Colon (tissue), 2 donors: ENCODE results near the gene PCDHB14.
"Not testable (repeated sequence)": the region's sequence is repeated elsewhere in the genome, so short reads cannot be mapped to it uniquely, and the experiment has no call there.

ENCODE experiments used
- FAIRE-seq: peaks from 2 replicates; lab custom pipeline; 2012; peaks lifted over from hg19 to GRCh38; lab: Jason Lieb, UNC
- donor health status: control.
- donor health status: control.

Gene PCDHB14

GRCh38 chr5:141210281-141210680 lies 12.9 kb upstream of the PCDHB14 start:
- not testable (repeated sequence) for FAIRE-seq

DNA sequence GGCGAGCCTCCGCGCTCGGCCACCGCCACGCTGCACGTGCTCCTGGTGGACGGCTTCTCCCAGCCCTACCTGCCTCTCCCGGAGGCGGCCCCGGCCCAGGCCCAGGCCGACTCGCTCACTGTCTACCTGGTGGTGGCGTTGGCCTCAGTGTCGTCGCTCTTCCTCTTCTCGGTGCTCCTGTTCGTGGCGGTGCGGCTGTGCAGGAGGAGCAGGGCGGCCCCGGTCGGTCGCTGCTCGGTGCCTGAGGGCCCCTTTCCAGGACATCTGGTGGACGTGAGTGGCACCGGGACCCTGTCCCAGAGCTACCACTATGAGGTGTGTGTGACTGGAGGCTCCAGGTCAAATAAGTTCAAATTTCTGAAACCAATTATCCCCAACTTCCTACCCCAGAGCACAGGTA lies 12.3 kb upstream of the PCDHB14 start:
- not testable (repeated sequence) for FAIRE-seq

DNA sequence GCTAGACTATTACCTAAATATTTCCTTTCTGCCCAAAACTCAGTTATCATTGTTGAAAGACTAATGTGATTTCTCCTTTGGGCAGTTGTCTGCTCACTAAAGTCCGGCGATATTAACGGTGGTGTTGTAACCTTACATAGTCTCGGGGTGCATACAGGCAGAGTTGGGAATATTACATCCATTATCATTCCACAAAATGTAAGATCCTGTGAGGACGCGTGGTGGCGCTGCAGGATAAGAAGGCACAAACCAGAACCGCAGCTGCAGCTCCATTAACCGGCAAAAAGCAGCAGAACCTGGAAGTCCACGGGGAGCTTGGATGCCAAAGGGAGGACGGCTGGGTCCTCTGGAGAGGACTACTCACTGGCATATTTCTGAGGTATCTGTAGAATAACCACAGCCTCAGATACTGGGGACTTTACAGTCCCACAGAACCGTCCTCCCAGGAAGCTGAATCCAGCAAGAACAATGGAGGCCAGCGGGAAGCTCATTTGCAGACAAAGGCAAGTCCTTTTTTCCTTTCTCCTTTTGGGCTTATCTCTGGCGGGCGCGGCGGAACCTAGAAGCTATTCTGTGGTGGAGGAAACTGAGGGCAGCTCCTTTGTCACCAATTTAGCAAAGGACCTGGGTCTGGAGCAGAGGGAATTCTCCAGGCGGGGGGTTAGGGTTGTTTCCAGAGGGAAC lies 9.3 kb upstream of the PCDHB14 start, which contains the start of gene PCDHB13:
Gene PCDHB13, plus strand, starts transcription at position 264 of the 684 bp plus-strand sequence. Its CDS starts 205 bp downstream, at position 469.
- not testable (repeated sequence) for FAIRE-seq

- not testable (repeated sequence) for FAIRE-seq
These were observed 8.6 kb upstream of the PCDHB14 start for GRCh38 chr5:141214583-141214982.

- not testable (repeated sequence) for FAIRE-seq
These were observed 7.6 kb upstream of the PCDHB14 start for GRCh38 chr5:141215504-141215903.

DNA sequence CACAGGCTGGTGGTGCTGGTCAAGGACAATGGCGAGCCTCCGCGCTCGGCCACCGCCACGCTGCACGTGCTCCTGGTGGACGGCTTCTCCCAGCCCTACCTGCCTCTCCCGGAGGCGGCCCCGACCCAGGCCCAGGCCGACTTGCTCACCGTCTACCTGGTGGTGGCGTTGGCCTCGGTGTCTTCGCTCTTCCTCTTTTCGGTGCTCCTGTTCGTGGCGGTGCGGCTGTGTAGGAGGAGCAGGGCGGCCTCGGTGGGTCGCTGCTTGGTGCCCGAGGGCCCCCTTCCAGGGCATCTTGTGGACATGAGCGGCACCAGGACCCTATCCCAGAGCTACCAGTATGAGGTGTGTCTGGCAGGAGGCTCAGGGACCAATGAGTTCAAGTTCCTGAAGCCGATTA lies 7.1 kb upstream of the PCDHB14 start:
- not testable (repeated sequence) for FAIRE-seq

DNA sequence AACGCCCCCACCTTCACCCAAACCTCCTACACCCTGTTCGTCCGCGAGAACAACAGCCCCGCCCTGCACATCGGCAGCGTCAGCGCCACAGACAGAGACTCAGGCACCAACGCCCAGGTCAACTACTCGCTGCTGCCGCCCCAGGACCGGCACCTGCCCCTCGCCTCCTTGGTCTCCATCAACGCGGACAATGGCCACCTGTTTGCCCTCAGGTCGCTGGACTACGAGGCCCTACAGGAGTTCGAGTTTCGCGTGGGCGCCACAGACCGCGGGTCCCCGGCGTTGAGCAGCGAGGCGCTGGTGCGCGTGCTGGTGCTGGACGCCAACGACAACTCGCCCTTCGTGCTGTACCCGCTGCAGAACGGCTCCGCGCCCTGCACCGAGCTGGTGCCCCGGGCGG lies 1.7 kb downstream of the PCDHB14 start:
- FAIRE-seq, result not testable (repeated sequence)

- not testable (repeated sequence) for FAIRE-seq
These were observed 2.3 kb downstream of the PCDHB14 start for GRCh38 chr5:141225421-141225820.

GRCh38 chr5:141234109-141234667 lies 11.0 kb downstream of the PCDHB14 start:
- FAIRE-seq, result no peak

DNA sequence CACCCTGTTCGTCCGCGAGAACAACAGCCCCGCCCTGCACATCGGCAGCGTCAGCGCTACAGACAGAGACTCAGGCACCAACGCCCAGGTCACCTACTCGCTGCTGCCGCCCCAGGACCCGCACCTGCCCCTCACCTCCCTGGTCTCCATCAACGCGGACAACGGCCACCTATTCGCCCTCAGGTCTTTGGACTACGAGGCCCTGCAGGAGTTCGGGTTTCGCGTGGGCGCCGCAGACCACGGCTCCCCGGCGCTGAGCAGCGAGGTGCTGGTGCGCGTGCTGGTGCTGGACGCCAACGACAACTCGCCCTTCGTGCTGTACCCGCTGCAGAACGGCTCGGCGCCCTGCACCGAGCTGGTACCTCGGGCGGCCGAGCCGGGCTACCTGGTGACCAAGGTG lies 12.8 kb downstream of the PCDHB14 start:
- FAIRE-seq, result not testable (repeated sequence)

GRCh38 chr5:141236516-141237313 lies 13.6 kb downstream of the PCDHB14 start:
- FAIRE-seq, result no peak

DNA sequence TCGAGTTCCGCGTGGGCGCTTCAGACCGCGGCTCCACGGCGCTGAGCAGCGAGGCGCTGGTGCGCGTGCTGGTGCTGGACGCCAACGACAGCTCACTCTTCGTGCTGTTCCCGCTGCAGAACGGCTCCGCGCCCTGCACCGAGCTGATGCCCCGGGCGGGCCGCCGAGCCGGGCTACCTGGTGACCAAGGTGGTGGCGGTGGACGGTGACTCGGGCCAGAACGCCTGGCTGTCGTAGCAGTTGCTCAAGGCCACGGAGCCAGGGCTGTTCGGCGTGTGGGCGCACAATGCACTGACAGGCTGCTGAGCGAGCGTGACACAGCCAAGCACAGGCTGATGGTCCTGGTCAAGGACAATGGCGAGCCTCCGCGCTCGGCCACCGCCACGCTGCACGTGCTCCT lies 18.4 kb downstream of the PCDHB14 start:
- FAIRE-seq, result no peak

- FAIRE-seq, result no peak
These were observed 22.1 kb downstream of the PCDHB14 start, which contains the start of gene PCDHB15 for GRCh38 chr5:141245250-141245717. TSS of gene PCDHB15 (plus strand) at chr5:141245395. CDS start at chr5:141245579, 184 bp downstream.

DNA sequence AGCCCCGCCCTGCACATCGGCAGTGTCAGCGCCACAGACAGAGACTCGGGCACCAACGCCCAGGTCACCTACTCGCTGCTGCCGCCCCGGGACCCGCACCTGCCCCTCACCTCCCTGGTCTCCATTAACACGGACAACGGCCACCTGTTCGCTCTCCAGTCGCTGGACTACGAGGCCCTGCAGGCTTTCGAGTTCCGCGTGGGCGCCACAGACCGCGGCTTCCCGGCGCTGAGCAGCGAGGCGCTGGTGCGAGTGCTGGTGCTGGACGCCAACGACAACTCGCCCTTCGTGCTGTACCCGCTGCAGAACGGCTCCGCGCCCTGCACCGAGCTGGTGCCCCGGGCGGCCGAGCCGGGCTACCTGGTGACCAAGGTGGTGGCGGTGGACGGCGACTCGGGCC lies 23.8 kb downstream of the PCDHB14 start:
- FAIRE-seq, result not testable (repeated sequence)

DNA sequence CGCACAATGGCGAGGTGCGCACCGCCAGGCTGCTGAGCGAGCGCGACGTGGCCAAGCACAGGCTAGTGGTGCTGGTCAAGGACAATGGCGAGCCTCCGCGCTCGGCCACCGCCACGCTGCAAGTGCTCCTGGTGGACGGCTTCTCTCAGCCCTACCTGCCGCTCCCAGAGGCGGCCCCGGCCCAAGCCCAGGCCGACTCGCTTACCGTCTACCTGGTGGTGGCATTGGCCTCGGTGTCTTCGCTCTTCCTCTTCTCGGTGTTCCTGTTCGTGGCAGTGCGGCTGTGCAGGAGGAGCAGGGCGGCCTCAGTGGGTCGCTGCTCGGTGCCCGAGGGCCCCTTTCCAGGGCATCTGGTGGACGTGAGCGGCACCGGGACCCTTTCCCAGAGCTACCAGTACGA lies 24.3 kb downstream of the PCDHB14 start:
- not testable (repeated sequence) for FAIRE-seq

GRCh38 chr5:141250576-141250975 lies 27.4 kb downstream of the PCDHB14 start:
- FAIRE-seq, result no peak

GRCh38 chr5:141258464-141258863 lies 35.3 kb downstream of the PCDHB14 start:
- FAIRE-seq, result peak; percentile 14

DNA sequence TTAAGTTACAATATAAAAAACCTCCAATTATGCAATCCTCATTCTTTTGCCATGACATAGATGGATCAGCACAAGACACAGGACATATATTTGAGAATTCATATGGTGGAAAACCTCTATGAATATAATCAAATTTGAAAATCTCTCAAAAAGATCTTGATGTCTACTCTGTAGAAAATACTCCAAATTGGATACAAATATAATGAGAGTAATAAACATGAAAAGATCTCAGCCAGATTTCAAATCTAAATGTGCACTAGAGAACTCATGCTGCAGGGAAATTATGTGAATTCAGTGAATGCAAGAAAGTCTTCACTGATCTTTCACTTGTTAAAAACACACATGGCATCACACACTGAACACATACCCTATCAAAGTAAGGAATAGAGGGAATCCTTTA lies 35.8 kb downstream of the PCDHB14 start:
- no peak for FAIRE-seq

- no peak for FAIRE-seq
These were observed 37.5 kb downstream of the PCDHB14 start for GRCh38 chr5:141260458-141261237.

DNA sequence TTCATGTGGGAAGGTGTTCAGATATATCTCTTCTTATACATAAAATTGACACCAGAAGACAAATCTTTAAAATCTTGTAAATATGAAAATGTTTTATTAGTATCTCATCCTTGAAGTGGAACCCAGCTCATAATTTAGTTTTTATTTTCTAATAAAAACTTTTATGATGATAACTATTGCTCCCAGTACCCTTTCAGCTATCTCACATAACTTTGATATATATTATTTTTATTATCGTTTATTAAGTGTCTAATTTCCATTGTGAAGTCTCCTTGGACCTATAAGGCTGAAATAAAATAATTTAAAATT lies 38.0 kb downstream of the PCDHB14 start:
- no peak for FAIRE-seq

- FAIRE-seq, result no peak
These were observed 46.1 kb downstream of the PCDHB14 start for GRCh38 chr5:141269195-141269594.

DNA sequence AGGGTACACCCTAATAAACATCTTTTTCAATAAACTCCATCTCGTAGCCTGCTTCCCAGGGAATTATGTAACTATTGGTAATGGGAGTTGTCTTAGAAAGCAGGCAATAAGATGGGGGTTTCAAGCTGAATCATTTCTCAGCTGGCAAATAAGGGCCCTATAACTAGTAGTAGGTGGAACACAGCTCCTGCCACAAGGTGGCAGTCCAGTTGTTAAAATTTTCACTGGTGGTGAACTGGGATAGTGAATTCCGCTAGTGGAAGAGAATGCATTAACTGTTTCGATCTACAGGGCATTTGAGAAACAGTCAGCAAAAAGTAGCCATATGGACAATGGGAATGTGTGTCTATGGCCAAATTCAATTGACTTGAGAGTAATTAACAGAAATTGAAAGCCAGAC lies 49.8 kb downstream of the PCDHB14 start:
- FAIRE-seq, result no peak
